Measurements from ENCODE around the gene TULP4. TPM values are rescaled to one million over a fixed set of nuclear protein-coding genes. Genes with fewer than 3 reads are reported as not detected.
"Not testable (repeated sequence)": the region's sequence is repeated elsewhere in the genome, so short reads cannot be mapped to it uniquely, and the experiment has no call there.

Gene TULP4
- polyA plus RNA-seq, 1 experiment, result 8.0 TPM

GRCh38 chr6:158517581-158517980 is 205.3 kb downstream of the TULP4 start:
- no peak for DNase-seq (ENCODE audit: low read depth)
- TF ChIP-seq CTCF (IDR thresholded peaks at IDR 0.05; ENCODE audit: insufficient read depth, low read depth, low read length), result no peak
- CTCF ChIA-PET, result no interaction called here

GRCh38 chr6:158518191-158519127 is 206.2 kb downstream of the TULP4 start:
- Histone ChIP-seq H3K36me3 (ENCODE audit: control insufficient read depth, insufficient read depth, low read length) (no peaks in the 10 kb centered on the region), H3K27me3 (ENCODE audit: control insufficient read depth, insufficient read depth, low read length) (no peaks in the 10 kb centered on the region), H3K4me3 (ENCODE audit: low read depth, low read length) (peak overlapping the region; percentile 32)
- POLR2A ChIA-PET, result interaction anchor here (0.6 to 1.0 kb wide), 2 partner anchors 304 to 1178 kb away, joined by 4 to 5 read pairs; no protein-coding TSS in a partner anchor
- CTCF ChIA-PET, result interaction anchor here (0.6 to 2.5 kb wide), 16 partner anchors 9 to 304 kb away, joined by 3 to 28 read pairs (median 4); no protein-coding TSS in a partner anchor
- DNase-seq (ENCODE audit: low read depth), result peak; percentile 42
- peak; percentile 79 for TF ChIP-seq CTCF (IDR thresholded peaks at IDR 0.05; ENCODE audit: insufficient read depth, low read depth, low read length)

More at GRCh38 chr6:158517581-158517980, 205.3 kb downstream of the TULP4 start:
- no peaks in the 10 kb centered on the region for H3K27me3 ChIP-seq (ENCODE audit: control insufficient read depth, insufficient read depth, low read length)
- POLR2A ChIA-PET, result no interaction called here
- no peaks in the 10 kb centered on the region for H3K36me3 ChIP-seq (ENCODE audit: control insufficient read depth, insufficient read depth, low read length)
- no peak overlapping the region for H3K4me3 ChIP-seq (ENCODE audit: low read depth, low read length)

- Histone ChIP-seq H3K27me3 (ENCODE audit: control insufficient read depth, insufficient read depth, low read length) (peaks cover 1% of the 10 kb centered on the region; the same call in 1 of the 2 replicates), H3K4me3 (ENCODE audit: low read depth, low read length) (no peak overlapping the region), H3K36me3 (ENCODE audit: control insufficient read depth, insufficient read depth, low read length) (no peaks in the 10 kb centered on the region)
- TF ChIP-seq CTCF (IDR thresholded peaks at IDR 0.05; ENCODE audit: insufficient read depth, low read depth, low read length), result no peak
- no peak for DNase-seq (ENCODE audit: low read depth)
- ChIA-PET POLR2A (interaction anchor here (0.6 to 1.0 kb wide), 3 partner anchors 20 to 1179 kb away, joined by 3 to 5 read pairs (median 4); no protein-coding TSS in a partner anchor), CTCF (interaction anchor here (0.6 to 2.5 kb wide), 19 partner anchors 10 to 316 kb away, joined by 3 to 28 read pairs (median 4); no protein-coding TSS in a partner anchor)
Observed at GRCh38 chr6:158519300-158519699, 207.0 kb downstream of the TULP4 start.

GRCh38 chr6:158519761-158520160 is 207.5 kb downstream of the TULP4 start:
- ChIA-PET POLR2A (interaction anchor here (0.7 kb wide), 1 partner anchor 20 kb away, joined by 3 read pairs; no protein-coding TSS in a partner anchor), CTCF (interaction anchor here (0.6 to 2.5 kb wide), 9 partner anchors 28 to 316 kb away, joined by 3 to 28 read pairs (median 4); no protein-coding TSS in a partner anchor)
- H3K36me3 ChIP-seq (ENCODE audit: control insufficient read depth, insufficient read depth, low read length), result no peaks in the 10 kb centered on the region
- no peak overlapping the region for H3K4me3 ChIP-seq (ENCODE audit: low read depth, low read length)
- H3K27me3 ChIP-seq (ENCODE audit: control insufficient read depth, insufficient read depth, low read length), result peaks cover 4% of the 10 kb centered on the region
- no peak for TF ChIP-seq CTCF (IDR thresholded peaks at IDR 0.05; ENCODE audit: insufficient read depth, low read depth, low read length)
- DNase-seq (ENCODE audit: low read depth), result no peak

- H3K27me3 ChIP-seq (ENCODE audit: control insufficient read depth, insufficient read depth, low read length); CTCF ChIA-PET; H3K4me3 ChIP-seq (ENCODE audit: low read depth, low read length); H3K36me3 ChIP-seq (ENCODE audit: control insufficient read depth, insufficient read depth, low read length); DNase-seq (ENCODE audit: low read depth); POLR2A ChIA-PET: not testable (repeated sequence)
Observed at GRCh38 chr6:158520975-158521374, 208.7 kb downstream of the TULP4 start.

Measured in BJ (cell line).